A549 treated with Mapracorat at 1 μM for 4 hours (cell line): ENCODE data around the gene ZBTB18. TPM values are rescaled to one million over a fixed set of nuclear protein-coding genes. Genes with fewer than 3 reads are reported as not detected.

ENCODE experiments used
- total RNA-seq: library from RNA; stranded (reverse); fragments of 200-300 nt; extraction: Qiagen RNA extraction; gene quantifications from 5 replicates; pipeline ENCODE4 v1.2.3, GENCODE V29; 2022

ZBTB18 gene
- total RNA-seq: 3.8 to 4.4 TPM (median 4.1 TPM) in 5 replicates

GRCh38 chr1:244050835-244051444 is at the start of gene ZBTB18:
ZBTB18 (plus strand) TSS chr1:244051283; CDS start chr1:244051432, 149 bp downstream.

Other genes with a start within 250 kb of the ZBTB18 start
- 19.1 to 28.0 TPM (median 23.2 TPM) in 5 replicates for gene AKT3, start 201.0 kb upstream of the ZBTB18 start, total RNA-seq